ENCODE data around the gene AGPAT3.

Gene AGPAT3

DNA sequence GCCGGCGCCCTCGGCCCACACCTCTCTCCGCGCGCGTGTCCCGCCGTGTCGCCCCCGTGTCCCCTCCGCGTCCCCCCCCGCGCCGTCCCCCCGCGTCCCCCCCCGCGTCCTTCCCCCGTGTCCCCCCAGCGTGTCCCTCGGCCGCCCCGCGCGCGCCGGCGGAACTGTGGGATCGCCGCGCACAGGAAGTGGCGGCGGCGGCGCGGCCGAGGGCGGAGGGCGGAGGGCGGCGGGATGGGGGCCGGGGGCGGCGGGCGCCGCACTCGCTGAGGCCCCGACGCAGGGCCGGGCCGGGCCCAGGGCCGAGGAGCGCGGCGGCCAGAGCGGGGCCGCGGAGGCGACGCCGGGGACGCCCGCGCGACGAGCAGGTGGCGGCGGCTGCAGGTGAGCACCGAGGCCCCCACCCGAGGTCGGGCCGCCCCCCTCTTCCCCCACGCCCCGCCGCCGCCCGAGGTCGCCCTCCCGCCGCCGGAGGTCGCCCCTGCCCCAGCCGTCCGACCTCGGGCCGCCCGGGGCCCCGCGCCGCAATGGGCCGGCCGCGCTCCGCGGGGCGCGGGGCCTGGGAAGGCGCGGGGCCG, at the start of gene AGPAT3:
TSS of gene AGPAT3 (plus strand) at position 262 of the 578 bp plus-strand sequence. CDS start 94,459 bp downstream, outside the sequence.
- peak within 1 kb of the TSS; percentile 50 to 63 for H3K4me3 ChIP-seq (replicated peaks in 1 of 2; ENCODE audit: low read depth in 2 of 2, low read length in 2 of 2)
- no peak for TF ChIP-seq CTCF (IDR thresholded peaks at IDR 0.05; ENCODE audit: low read depth, low read length)
- no peak for DNase-seq (ENCODE audit: low read depth in 2 of 2)

GRCh38 chr21:43815991-43816390, 49.0 kb upstream of the AGPAT3 start:
- DNase-seq (ENCODE audit: low read depth in 2 of 2): no peak
- H3K4me3 ChIP-seq (replicated peaks in 1 of 2; ENCODE audit: low read depth in 2 of 2, low read length in 2 of 2): no peak overlapping the region
- TF ChIP-seq CTCF (IDR thresholded peaks at IDR 0.05; ENCODE audit: low read depth, low read length): no peak

- DNase-seq (ENCODE audit: low read depth in 2 of 2): no peak
- no peak for TF ChIP-seq CTCF (IDR thresholded peaks at IDR 0.05; ENCODE audit: low read depth, low read length)
- no peak overlapping the region for H3K4me3 ChIP-seq (replicated peaks in 1 of 2; ENCODE audit: low read depth in 2 of 2, low read length in 2 of 2)
Measured at GRCh38 chr21:43816611-43817071, 48.4 kb upstream of the AGPAT3 start.

DNA sequence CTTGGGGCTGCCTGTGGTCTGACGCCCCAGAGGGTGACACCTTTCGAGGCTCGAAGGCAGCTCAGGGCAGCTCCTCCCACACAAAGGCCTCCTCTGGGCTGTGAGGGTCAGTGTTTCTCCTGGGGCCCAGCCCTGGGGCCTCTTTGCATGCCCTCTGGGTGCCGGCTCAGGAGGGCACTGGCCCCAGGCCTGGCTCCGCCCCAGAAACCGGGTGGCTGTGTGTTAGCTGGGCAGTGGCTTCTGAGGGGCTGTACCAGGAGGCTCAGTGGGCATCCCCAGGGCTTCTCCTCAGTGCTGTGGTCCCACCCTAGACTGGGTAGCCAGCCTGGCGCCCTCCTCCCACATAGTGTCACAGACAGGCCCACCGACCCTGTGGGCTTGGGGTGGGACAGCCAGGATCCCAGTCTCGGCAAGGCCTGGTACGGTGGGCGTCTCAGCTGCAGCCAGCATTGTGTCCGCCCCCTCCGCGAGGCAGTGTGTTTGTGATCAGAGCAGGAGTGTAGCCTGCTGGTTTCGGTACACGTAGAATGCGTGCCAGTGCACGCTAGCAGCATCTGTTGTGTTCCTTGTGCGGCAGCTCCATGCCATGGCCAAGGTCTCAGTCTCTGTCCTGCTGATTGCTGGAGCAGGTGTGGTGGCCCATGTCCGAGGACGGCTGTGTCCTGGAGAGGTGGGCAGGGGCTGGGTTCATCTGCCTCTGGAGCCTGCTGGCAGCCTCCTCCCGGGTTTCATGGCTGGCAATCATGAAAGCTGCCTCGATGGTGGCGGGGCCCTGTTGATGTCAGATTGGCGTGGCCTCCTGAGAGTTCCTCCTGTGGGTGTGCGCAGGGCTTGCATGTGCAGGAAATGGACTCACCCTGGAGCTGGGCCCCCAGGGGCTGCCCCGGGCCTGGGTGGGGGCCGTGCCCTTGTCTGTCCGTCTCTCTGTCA, 47.6 kb upstream of the AGPAT3 start:
- no peak for TF ChIP-seq CTCF (IDR thresholded peaks at IDR 0.05; ENCODE audit: low read depth, low read length)
- H3K4me3 ChIP-seq (replicated peaks in 1 of 2; ENCODE audit: low read depth in 2 of 2, low read length in 2 of 2): no peak overlapping the region
- DNase-seq (ENCODE audit: low read depth in 2 of 2): no peak

DNA sequence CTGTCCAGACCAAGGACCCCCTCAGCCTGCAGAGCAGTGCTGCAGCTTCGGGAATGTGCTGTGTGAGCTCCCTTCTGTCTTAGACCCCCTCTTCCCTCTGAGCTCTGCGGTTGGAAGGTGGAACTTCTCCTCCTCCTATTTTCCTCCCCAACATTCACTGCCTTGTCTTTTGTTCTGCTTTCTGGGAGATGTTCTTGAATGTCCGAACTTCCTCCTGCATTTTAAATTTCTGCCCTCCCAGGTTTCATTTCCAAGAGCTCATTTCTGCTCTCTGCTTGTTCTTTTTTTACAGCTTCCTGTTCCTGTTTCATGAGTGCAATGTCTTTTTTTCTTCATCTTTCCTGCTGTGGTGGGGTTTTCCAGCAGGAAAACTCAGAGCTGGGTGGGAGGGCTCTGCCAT, 46.3 kb upstream of the AGPAT3 start:
- no peak for TF ChIP-seq CTCF (IDR thresholded peaks at IDR 0.05; ENCODE audit: low read depth, low read length)
- DNase-seq (ENCODE audit: low read depth in 2 of 2): no peak

GRCh38 chr21:43819511-43820405, 45.3 kb upstream of the AGPAT3 start:
- DNase-seq (ENCODE audit: low read depth in 2 of 2): no peak
- no peak overlapping the region for H3K4me3 ChIP-seq (replicated peaks in 1 of 2; ENCODE audit: low read depth in 2 of 2, low read length in 2 of 2)
- no peak for TF ChIP-seq CTCF (IDR thresholded peaks at IDR 0.05; ENCODE audit: low read depth, low read length)

More for the DNA sequence above, 46.3 kb upstream of the AGPAT3 start:
- H3K4me3 ChIP-seq (replicated peaks in 1 of 2; ENCODE audit: low read depth in 2 of 2, low read length in 2 of 2): no peak overlapping the region
